SU-DHL-6 (cell line): Measurements from ENCODE around the gene CCR6.

Source experiments
- EZH2phosphoT487 ChIP-seq: fragments of 200-600 bp; sonication (generic), shearing (Covaris generic); conservative IDR thresholded peaks from 2 replicates; pipeline ENCODE4 v1.6.1; 2018; ENCODE audit warnings: mild to moderate bottlenecking, antibody characterized with exemption, low read length, moderate library complexity, mixed read lengths
- TF ChIP-seq, protein P1 (sequence below): fragments of 200-600 bp; sonication (generic); IDR thresholded peaks from one replicate; pipeline ENCODE4 v1.5.1; 2017; ENCODE audit warnings: antibody characterized with exemption, mild to moderate bottlenecking, low read length, moderate library complexity; ENCODE audit not compliant: insufficient read depth, poor library complexity, severe bottlenecking

DNA sequence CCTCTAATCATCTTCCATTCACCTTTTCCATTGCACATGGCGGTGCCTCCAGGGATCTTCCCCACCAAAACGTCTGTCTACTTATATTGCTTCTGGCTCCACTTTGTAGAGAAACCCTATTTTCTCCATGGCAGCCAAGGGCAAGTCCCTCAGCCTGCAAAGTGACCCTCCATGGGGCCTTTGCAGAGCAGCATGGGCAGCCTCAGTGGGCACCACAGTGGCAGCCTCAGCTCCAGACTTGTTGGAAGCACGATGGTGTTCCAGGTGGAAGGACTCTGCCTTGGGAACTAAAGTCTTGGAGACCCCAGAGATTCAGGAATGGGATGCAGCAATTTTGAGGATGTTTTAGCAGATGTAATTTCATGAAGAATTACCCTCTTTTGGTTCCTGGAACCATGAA, 18.5 kb upstream of the CCR6 start:
- TF ChIP-seq, protein P1, sequence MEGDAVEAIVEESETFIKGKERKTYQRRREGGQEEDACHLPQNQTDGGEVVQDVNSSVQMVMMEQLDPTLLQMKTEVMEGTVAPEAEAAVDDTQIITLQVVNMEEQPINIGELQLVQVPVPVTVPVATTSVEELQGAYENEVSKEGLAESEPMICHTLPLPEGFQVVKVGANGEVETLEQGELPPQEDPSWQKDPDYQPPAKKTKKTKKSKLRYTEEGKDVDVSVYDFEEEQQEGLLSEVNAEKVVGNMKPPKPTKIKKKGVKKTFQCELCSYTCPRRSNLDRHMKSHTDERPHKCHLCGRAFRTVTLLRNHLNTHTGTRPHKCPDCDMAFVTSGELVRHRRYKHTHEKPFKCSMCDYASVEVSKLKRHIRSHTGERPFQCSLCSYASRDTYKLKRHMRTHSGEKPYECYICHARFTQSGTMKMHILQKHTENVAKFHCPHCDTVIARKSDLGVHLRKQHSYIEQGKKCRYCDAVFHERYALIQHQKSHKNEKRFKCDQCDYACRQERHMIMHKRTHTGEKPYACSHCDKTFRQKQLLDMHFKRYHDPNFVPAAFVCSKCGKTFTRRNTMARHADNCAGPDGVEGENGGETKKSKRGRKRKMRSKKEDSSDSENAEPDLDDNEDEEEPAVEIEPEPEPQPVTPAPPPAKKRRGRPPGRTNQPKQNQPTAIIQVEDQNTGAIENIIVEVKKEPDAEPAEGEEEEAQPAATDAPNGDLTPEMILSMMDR = no peak
- TF ChIP-seq EZH2phosphoT487 = no peak
